MCF 10A (cell line): ENCODE measurements around the gene SFRP5. TPM values are rescaled to one million over a fixed set of nuclear protein-coding genes. Genes with fewer than 3 reads are reported as not detected.

Source experiments
- BruUV-seq: library from RNA; stranded (reverse); fragments of 400-500 nt; replicated peaks from 2 replicates; lab custom pipeline; 2021; lab: Mats Ljungman, UMichigan
- CTCF ChIA-PET: fragments of 300-600 bp; sonication (Branson Sonifier 250); formaldehyde crosslinking; extraction: SDS; loops from one replicate; lab custom pipeline; 2021; ENCODE audit warnings: antibody characterized with exemption, inconsistent platforms; lab: Yijun Ruan, JAX
- POLR2A ChIA-PET: fragments of 300-600, 350-650 bp; sonication (Branson Sonifier 250); formaldehyde crosslinking; extraction: SDS; loops from one replicate; lab custom pipeline; 2020; ENCODE audit warnings: antibody characterized with exemption, inconsistent platforms; lab: Yijun Ruan, JAX
- DNase-seq: peaks from one replicate; pipeline ENCODE4 v3.0.0-alpha.2; 2018; ENCODE audit not compliant: unreplicated experiment
- H3K27ac Mint-ChIP-seq: one replicate; pipeline ENCODE4 v1.8.0; 2022; ENCODE audit warnings: mild to moderate bottlenecking, low read depth, mixed read lengths; ENCODE audit not compliant: unreplicated experiment
- H3K27me3 Mint-ChIP-seq: one replicate; pipeline ENCODE4 v1.8.0; 2022; ENCODE audit warnings: mixed read lengths; ENCODE audit not compliant: insufficient read depth, unreplicated experiment
- H3K36me3 Mint-ChIP-seq: one replicate; pipeline ENCODE4 v1.8.0; 2022; ENCODE audit warnings: mild to moderate bottlenecking, moderate library complexity, mixed read lengths; ENCODE audit not compliant: insufficient read depth, unreplicated experiment
- H3K4me1 Mint-ChIP-seq: one replicate; pipeline ENCODE4 v1.8.0; 2022; ENCODE audit warnings: mixed read lengths; ENCODE audit not compliant: insufficient read depth, unreplicated experiment
- H3K4me3 Mint-ChIP-seq: one replicate; pipeline ENCODE4 v1.8.0; 2022; ENCODE audit warnings: mild to moderate bottlenecking, moderate library complexity, mixed read lengths; ENCODE audit not compliant: unreplicated experiment
- H3K9me3 Mint-ChIP-seq: one replicate; pipeline ENCODE4 v1.8.0; 2022; ENCODE audit warnings: mixed read lengths; ENCODE audit not compliant: unreplicated experiment
- intact Hi-C: fragments of 100-400 bp; cut with micrococcal nuclease; formaldehyde crosslinking; loops from 2 replicates; pipeline ENCODE4 v1.14.1; 2022
- total RNA-seq: library from RNA; stranded (reverse); gene quantifications from 2 replicates; pipeline ENCODE4 v1.2.3, GENCODE V29; 2022
- TF ChIP-seq, protein P1 (sequence below): fragments of 200-600 bp; IDR thresholded peaks from one replicate; pipeline ENCODE4 v1.8.0; 2022; ENCODE audit warnings: antibody characterized with exemption, mild to moderate bottlenecking; ENCODE audit not compliant: unreplicated experiment

Gene SFRP5
- total RNA-seq, 1 experiment from 2014 or later, result not detected

- intact Hi-C loops, result no loop called here
- H3K27me3 Mint-ChIP-seq, result peaks cover 48% of the 10 kb centered on the region
Observed at GRCh38 chr10:97795886-97796285, 24.1 kb upstream of the SFRP5 start.

DNA sequence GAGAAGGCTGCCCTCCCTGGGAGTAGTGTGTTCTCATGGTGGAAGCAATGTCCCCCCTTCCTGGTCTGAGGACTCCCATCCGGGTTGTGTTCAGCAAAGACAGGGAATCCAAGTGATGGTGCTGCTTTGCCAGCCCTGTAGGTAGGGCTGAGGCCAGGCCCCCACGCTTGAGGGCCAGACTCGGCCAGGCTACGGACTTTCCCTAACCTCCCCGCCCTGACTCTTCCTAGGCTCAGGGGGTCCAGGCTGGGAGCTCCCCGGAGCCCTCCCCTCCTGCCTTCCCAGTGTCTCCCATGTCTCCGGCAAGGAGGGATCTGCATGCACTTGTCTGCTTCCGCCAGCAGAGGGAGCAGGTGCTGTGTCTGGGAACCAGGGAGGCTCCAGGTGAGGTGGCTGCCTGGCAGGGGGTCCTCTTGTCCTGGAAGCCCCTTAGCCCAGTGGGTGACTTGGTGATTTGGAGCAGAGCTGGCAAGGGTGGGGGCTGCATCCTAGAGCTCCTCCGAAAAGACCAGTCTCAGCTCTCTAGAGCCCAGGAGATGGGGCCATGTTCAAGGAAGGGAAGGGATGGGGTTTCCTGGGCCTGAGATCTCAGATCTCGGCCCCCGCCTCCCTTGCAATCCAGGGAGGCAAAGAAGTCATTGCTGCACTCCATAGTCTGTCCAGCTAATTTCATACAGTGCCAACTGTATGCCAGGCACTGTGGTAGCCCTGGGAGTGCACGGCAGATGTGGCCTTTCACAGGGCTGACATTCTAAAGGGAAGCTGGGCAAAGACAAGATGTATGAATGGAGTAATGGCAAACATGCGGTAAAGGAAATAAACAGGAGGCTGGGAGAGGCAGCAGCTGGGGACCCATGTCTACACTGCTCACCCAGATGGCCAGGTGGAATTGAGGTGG, 20.3 kb upstream of the SFRP5 start:
- Mint-ChIP-seq H3K36me3 (no peaks in the 10 kb centered on the region), H3K27me3 (peaks cover 13% of the 10 kb centered on the region), H3K9me3 (no peaks in the 10 kb centered on the region), H3K4me3 (no peak overlapping the region), H3K27ac (no peak overlapping the region), H3K4me1 (no peaks in the 10 kb centered on the region)
- ChIA-PET POLR2A (no interaction called here), CTCF (interaction anchor here (0.6 to 13.4 kb wide), 55 partner anchors 10 to 1714 kb away, joined by 3 to 422 read pairs (median 5); no protein-coding TSS in a partner anchor)
- peak; percentile 73 for DNase-seq
- TF ChIP-seq, protein P1, sequence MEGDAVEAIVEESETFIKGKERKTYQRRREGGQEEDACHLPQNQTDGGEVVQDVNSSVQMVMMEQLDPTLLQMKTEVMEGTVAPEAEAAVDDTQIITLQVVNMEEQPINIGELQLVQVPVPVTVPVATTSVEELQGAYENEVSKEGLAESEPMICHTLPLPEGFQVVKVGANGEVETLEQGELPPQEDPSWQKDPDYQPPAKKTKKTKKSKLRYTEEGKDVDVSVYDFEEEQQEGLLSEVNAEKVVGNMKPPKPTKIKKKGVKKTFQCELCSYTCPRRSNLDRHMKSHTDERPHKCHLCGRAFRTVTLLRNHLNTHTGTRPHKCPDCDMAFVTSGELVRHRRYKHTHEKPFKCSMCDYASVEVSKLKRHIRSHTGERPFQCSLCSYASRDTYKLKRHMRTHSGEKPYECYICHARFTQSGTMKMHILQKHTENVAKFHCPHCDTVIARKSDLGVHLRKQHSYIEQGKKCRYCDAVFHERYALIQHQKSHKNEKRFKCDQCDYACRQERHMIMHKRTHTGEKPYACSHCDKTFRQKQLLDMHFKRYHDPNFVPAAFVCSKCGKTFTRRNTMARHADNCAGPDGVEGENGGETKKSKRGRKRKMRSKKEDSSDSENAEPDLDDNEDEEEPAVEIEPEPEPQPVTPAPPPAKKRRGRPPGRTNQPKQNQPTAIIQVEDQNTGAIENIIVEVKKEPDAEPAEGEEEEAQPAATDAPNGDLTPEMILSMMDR, result peak; percentile 96
- intact Hi-C loops, result loop anchor here (1.0 to 5.0 kb wide), 3 partner anchors 77 to 249 kb away; no protein-coding TSS in a partner anchor
- BruUV-seq, result no TSS peak

More at GRCh38 chr10:97795886-97796285, 24.1 kb upstream of the SFRP5 start:
- ChIA-PET POLR2A (no interaction called here), CTCF (interaction anchor here (0.9 to 13.4 kb wide), 2 partner anchors 71 to 245 kb away, joined by 3 to 422 read pairs; no protein-coding TSS in a partner anchor)
- H3K4me1 Mint-ChIP-seq, result no peaks in the 10 kb centered on the region
- no TSS peak for BruUV-seq
- no peak overlapping the region for H3K27ac Mint-ChIP-seq
- no peak for DNase-seq
- TF ChIP-seq, protein P1, result no peak
- H3K9me3 Mint-ChIP-seq, result peaks cover 8% of the 10 kb centered on the region
- no peak overlapping the region for H3K4me3 Mint-ChIP-seq
- H3K36me3 Mint-ChIP-seq, result no peaks in the 10 kb centered on the region

GRCh38 chr10:97789770-97790397, 18.1 kb upstream of the SFRP5 start:
- Mint-ChIP-seq H3K9me3 (no peaks in the 10 kb centered on the region), H3K4me1 (no peaks in the 10 kb centered on the region), H3K27me3 (no peaks in the 10 kb centered on the region), H3K4me3 (no peak overlapping the region), H3K27ac (no peak overlapping the region), H3K36me3 (no peaks in the 10 kb centered on the region)
- ChIA-PET POLR2A (interaction anchor here (0.6 kb wide), 1 partner anchor 101 kb away, joined by 3 read pairs; no protein-coding TSS in a partner anchor), CTCF (interaction anchor here (0.6 to 13.4 kb wide), 13 partner anchors 8 to 256 kb away, joined by 3 to 422 read pairs (median 6); partner anchors contain the start of gene SFRP5)
- intact Hi-C loops, result loop anchor here (5.0 kb wide), 1 partner anchor 237 kb away; no protein-coding TSS in a partner anchor
- TF ChIP-seq, protein P1, result no peak
- no peak for DNase-seq
- no TSS peak for BruUV-seq
